K562 (cell line): Measurements from ENCODE around the gene NMT1. TPM values are rescaled to one million over a fixed set of nuclear protein-coding genes. Genes with fewer than 3 reads are reported as not detected.

Experiments
- ATAC-seq: fragments of 200-7000 bp; cut with Tn5 transposase; 3 replicates; pipeline ENCODE4 v1.9.1; 2020; ENCODE audit warnings: moderate library complexity
- BruUV-seq: library from RNA; stranded (reverse); fragments of 400-500 nt; replicated peaks from 2 replicates; lab custom pipeline; 2021; lab: Mats Ljungman, UMichigan
- CTCF ChIA-PET: fragments of 300-600 bp; formaldehyde crosslinking; extraction: SDS; loops from one replicate; lab custom pipeline; 2021; ENCODE audit warnings: low intra/inter-chr PET ratio; lab: Yijun Ruan, JAX
- POLR2A ChIA-PET: fragments of 300-600, 350-650 bp; sonication (Branson Sonifier 250); formaldehyde crosslinking; extraction: SDS; loops from one replicate; lab custom pipeline; 2021; ENCODE audit warnings: antibody characterized with exemption, inconsistent platforms; lab: Yijun Ruan, JAX
- DNase-seq, 4 experiments: peaks; one replicate each; pipeline versions ENCODE4 v3.0.0 to v3.0.0-alpha.2; 2011 to 2018; ENCODE audit warnings: low spot score in 3 of 4, mixed read lengths in 3 of 4; ENCODE audit errors: extremely low read depth in 1 of 4
- FAIRE-seq: peaks from 2 replicates; lab custom pipeline; 2011; peaks lifted over from hg19 to GRCh38; lab: Jason Lieb, UNC
- H2AFZ ChIP-seq: 2 replicates; pipeline ENCODE4 v1.6.0; 2011; ENCODE audit warnings: low read depth, low read length, control low read depth, inconsistent platforms
- H3K27ac ChIP-seq: fragments of 200-600 bp; 3 replicates; pipeline ENCODE4 v1.8.0; 2011; ENCODE audit warnings: low read depth, mild to moderate bottlenecking, control low read depth, inconsistent platforms, low read length, moderate library complexity, mixed read lengths; ENCODE audit errors: extremely low read depth
- H3K27me3 ChIP-seq, 2 experiments: fragments of 300-600 bp in 1 of 2; 2 replicates in 1 of 2; 3 replicates in 1 of 2; pipeline versions ENCODE4 v1.6.0 to v1.8.0; 2011; ENCODE audit warnings: inconsistent platforms in 2 of 2, low read length in 2 of 2, mild to moderate bottlenecking in 1 of 2, mixed read lengths in 1 of 2, moderate library complexity in 1 of 2; ENCODE audit not compliant: control insufficient read depth in 2 of 2, insufficient read depth in 2 of 2
- H3K36me3 ChIP-seq: fragments of 300-600 bp; 3 replicates; pipeline ENCODE4 v1.8.0; 2011; ENCODE audit warnings: mild to moderate bottlenecking, low read length, inconsistent platforms; ENCODE audit not compliant: control insufficient read depth, insufficient read depth
- H3K4me1 ChIP-seq, 2 experiments: fragments of 200-600 bp in 1 of 2; replicated peaks in 1 of 2; 2 replicates in 1 of 2; 3 replicates in 1 of 2; pipeline versions ENCODE4 v1.5.1 to v1.8.0; 2011; ENCODE audit warnings: inconsistent platforms in 2 of 2, low read length in 2 of 2, mild to moderate bottlenecking in 1 of 2, mixed read lengths in 1 of 2, moderate library complexity in 1 of 2; ENCODE audit not compliant: control insufficient read depth in 2 of 2, insufficient read depth in 2 of 2
- H3K4me2 ChIP-seq: 2 replicates; pipeline ENCODE4 v1.6.1; 2011; ENCODE audit warnings: low read length, control low read depth, inconsistent platforms, mixed read lengths; ENCODE audit not compliant: insufficient read depth
- H3K4me3 ChIP-seq: fragments of 200-600 bp; sonication (generic), shearing (Covaris generic); 2 replicates; pipeline ENCODE4 v1.5.1; 2016; ENCODE audit warnings: control low read depth, inconsistent platforms
- H3K79me2 ChIP-seq: fragments of 200-600 bp; 3 replicates; pipeline ENCODE4 v1.8.0; 2011; ENCODE audit warnings: low read length, inconsistent platforms; ENCODE audit not compliant: control insufficient read depth, insufficient read depth
- H3K9ac ChIP-seq, 2 experiments: 2 replicates each; pipeline versions ENCODE4 v1.6.0 to v1.6.1; 2011; ENCODE audit warnings: low read depth in 2 of 2, low read length in 2 of 2, control low read depth in 1 of 2, inconsistent platforms in 1 of 2, mild to moderate bottlenecking in 1 of 2, mixed read lengths in 1 of 2; ENCODE audit not compliant: insufficient read depth in 1 of 2
- H3K9me1 ChIP-seq: one replicate; pipeline ENCODE4 v1.6.0; 2011; ENCODE audit warnings: inconsistent platforms, mild to moderate bottlenecking, low read length, moderate library complexity; ENCODE audit not compliant: control insufficient read depth, insufficient read depth
- H3K9me3 ChIP-seq: replicated peaks from 2 replicates; pipeline ENCODE4 v1.5.1; 2011; ENCODE audit warnings: low read depth, low read length, inconsistent platforms; ENCODE audit not compliant: control insufficient read depth, insufficient read depth
- H4K20me1 ChIP-seq: replicated peaks from 2 replicates; pipeline ENCODE4 v1.6.1; 2011; ENCODE audit warnings: low read length, inconsistent platforms, mixed read lengths; ENCODE audit not compliant: control insufficient read depth, insufficient read depth
- ETV6 ChIP-seq, 3 experiments: fragments of 150-350 bp in 1 of 3; sonication (generic) in 1 of 3; formaldehyde crosslinking in 1 of 3; IDR thresholded peaks; 2 replicates each; pipeline versions ENCODE4 v1.6.1 to v1.8.0; 2014 to 2022; ENCODE audit warnings: borderline replicate concordance in 2 of 3, low read depth in 2 of 3, antibody characterized with exemption in 1 of 3, low read length in 1 of 3, mild to moderate bottlenecking in 1 of 3, missing genetic modification reagents in 1 of 3
- FOXM1 ChIP-seq, 2 experiments: fragments of 450-650 bp in 1 of 2; sonication (generic) in 1 of 2; formaldehyde crosslinking in 1 of 2; IDR thresholded peaks; 2 replicates each; pipeline versions ENCODE4 v1.6.1 to v1.9.0; 2017 to 2022; ENCODE audit warnings: low read depth in 2 of 2, mild to moderate bottlenecking in 2 of 2, missing genetic modification reagents in 1 of 2, moderate library complexity in 1 of 2
- GATA2 ChIP-seq: sonication (generic); formaldehyde crosslinking; IDR thresholded peaks from 2 replicates; pipeline ENCODE4 v1.4.0; 2020; ENCODE audit warnings: mild to moderate bottlenecking, missing genetic modification reagents
- MCM3 ChIP-seq: fragments of 450-650 bp; IDR thresholded peaks from 2 replicates; pipeline ENCODE4 v1.6.1; 2016
- POU5F1 ChIP-seq: fragments of 150-350 bp; IDR thresholded peaks from 2 replicates; pipeline ENCODE4 v1.6.1; 2014; ENCODE audit warnings: borderline replicate concordance, low read length, low read depth, mild to moderate bottlenecking; ENCODE audit not compliant: partially characterized antibody
- SAP30 ChIP-seq: fragments of 200-600 bp; sonication (generic); IDR thresholded peaks from 2 replicates; pipeline ENCODE4 v1.6.1; 2012; ENCODE audit warnings: borderline replicate concordance, low read depth, mild to moderate bottlenecking, moderate library complexity, low read length, control low read depth, inconsistent platforms; ENCODE audit not compliant: insufficient read depth, poor library complexity, severe bottlenecking
- STAT6 ChIP-seq: sonication (generic); formaldehyde crosslinking; IDR thresholded peaks from 2 replicates; pipeline ENCODE4 v1.8.1; 2023; ENCODE audit warnings: mild to moderate bottlenecking, missing genetic modification reagents
- TARDBP ChIP-seq: fragments of 450-650 bp; IDR thresholded peaks from 2 replicates; pipeline ENCODE4 v1.6.1; 2016
- ZNF224 ChIP-seq: sonication (generic); formaldehyde crosslinking; IDR thresholded peaks from 2 replicates; pipeline ENCODE4 v1.8.0; 2022; ENCODE audit warnings: mild to moderate bottlenecking, missing genetic modification reagents
- ZNF311 ChIP-seq: fragments of 250-450 bp; sonication (Bioruptor Pico); IDR thresholded peaks from 2 replicates; pipeline ENCODE4 v1.4.0; 2020; ENCODE audit warnings: mild to moderate bottlenecking, moderate library complexity
- ZNF830 ChIP-seq: fragments of 250-450 bp; sonication (Bioruptor Pico); IDR thresholded peaks from 2 replicates; pipeline ENCODE4 v1.5.0; 2021; ENCODE audit warnings: mild to moderate bottlenecking
- WGBS: fragments of 100-300 bp; shearing (Covaris generic); methylation state at CpG from one replicate; pipeline ENCODE4 v1.1.6; 2016; ENCODE audit warnings: low coverage, mixed read lengths; ENCODE audit not compliant: insufficient coverage; ENCODE audit errors: missing lambda C conversion rate; 5-methylcytosine and 5-hydroxymethylcytosine counted together
- in situ Hi-C: fragments of 300-500 bp; cut with MboI; formaldehyde crosslinking; loops from 4 replicates; pipeline ENCODE4 v1.15.0; 2018; ENCODE audit warnings: inconsistent platforms, mixed read lengths
- intact Hi-C: fragments of 100-400 bp; cut with micrococcal nuclease; formaldehyde crosslinking; loops from 2 replicates; pipeline ENCODE4 v1.14.2; 2022
- polyA plus RNA-seq, 8 experiments: library from polyadenylated mRNA; depleted of rRNA in 4 of 8; stranded (reverse) in 5 of 8; unstranded in 3 of 8; fragments of >200 nt; fragmentation: Nextera tagmentation in 2 of 8; fragmentation: Illumina TruSeq in 1 of 8; extraction: Ambion mirVana in 2 of 8; extraction: Trizol in 1 of 8; gene quantifications; 2 replicates each; pipeline versions ENCODE4 v1.2.1 to v1.2.3, GENCODE V29; 2011 to 2014; ENCODE audit warnings: inconsistent platforms in 1 of 8, missing spikeins in 1 of 8
- total RNA-seq, 7 experiments: library from RNA; depleted of rRNA in 6 of 7; stranded (reverse); fragments of >200 nt in 6 of 7; fragmentation: Illumina TruSeq in 2 of 7; extraction: Trizol in 2 of 7; gene quantifications; 2 replicates each; pipeline versions ENCODE4 v1.2.1 to v1.2.3, GENCODE V29; 2011 to 2021; ENCODE audit warnings: low replicate concordance in 1 of 7
- TF ChIP-seq, protein P1 (sequence below): sonication (generic); formaldehyde crosslinking; IDR thresholded peaks from 2 replicates; pipeline ENCODE4 v1.9.0; 2022; ENCODE audit warnings: mild to moderate bottlenecking, missing genetic modification reagents
- TF ChIP-seq, protein P2 (sequence below): IDR thresholded peaks from 2 replicates; pipeline ENCODE4 v1.6.1; 2011; ENCODE audit not compliant: insufficient read length; ENCODE audit errors: extremely low read depth
- TF ChIP-seq, protein P3 (sequence below): IDR thresholded peaks from 3 replicates; pipeline ENCODE4 v1.6.1; 2011; ENCODE audit warnings: borderline replicate concordance, mild to moderate bottlenecking; ENCODE audit not compliant: insufficient read length, insufficient read depth

The NMT1 gene
- total and polyA plus RNA-seq, 9 of the 15 experiments (the other 6 are each of a cell fraction or from before 2014, with no cell fraction given) = 86.7 to 569 (median 213) TPM

DNA sequence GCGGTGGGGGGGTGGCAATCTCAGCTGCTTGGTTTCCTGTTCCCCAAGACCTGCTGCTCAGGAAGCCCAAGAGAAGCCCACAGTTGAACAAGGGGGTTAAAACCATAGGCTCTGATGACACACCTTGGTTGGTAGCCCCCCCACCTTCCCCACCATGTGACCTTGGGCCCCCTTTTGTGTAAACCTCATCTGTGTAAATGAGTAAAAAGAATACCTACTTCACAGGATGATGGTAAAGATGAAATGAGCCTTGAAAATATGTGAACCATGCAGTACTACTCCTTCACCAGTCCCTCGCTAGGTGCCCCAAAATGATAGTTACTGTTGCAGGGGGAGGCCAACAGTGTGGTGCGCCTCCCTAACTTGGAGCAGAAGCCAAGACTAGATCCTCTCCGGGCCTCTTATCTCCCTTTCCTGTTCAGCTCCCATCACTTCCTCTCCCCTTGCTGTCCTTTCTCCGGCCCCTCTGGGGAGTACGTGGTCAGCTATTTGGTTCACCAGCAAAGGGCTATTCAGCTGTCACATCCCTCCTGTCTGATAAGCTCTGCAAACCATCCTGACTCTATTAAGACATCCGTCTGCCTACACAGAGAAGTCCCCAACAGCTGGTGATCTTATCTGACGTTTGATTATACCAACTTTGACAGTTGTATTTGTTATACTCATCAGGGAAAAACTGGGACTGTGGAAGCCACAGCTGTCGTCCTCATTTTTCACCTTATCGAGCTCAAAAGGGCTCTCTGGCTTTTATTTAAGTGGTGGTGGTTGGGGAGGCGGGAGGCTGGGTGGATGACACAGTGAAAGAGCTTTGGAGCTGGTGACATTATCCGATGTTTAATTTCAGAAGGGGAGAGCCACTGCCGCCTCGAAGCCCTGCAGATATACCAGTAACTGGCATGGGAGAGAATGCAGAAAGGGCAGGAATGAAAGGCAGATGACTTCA is 29.6 kb upstream of the NMT1 start:
- H3K79me2 ChIP-seq = peaks cover 2% of the 10 kb centered on the region; the same call in 1 of the 3 replicates
- POLR2A ChIA-PET = interaction anchor here (0.6 to 1.3 kb wide), 9 partner anchors 9 to 314 kb away, joined by 3 to 10 read pairs (median 3); partner anchors contain the start of genes DCAKD and NMT1
- CTCF ChIA-PET = no interaction called here
- FAIRE-seq = peak; percentile 96
- H3K36me3 ChIP-seq = peaks cover 62% of the 10 kb centered on the region
- in situ Hi-C loops = no loop called here
- H3K4me1 ChIP-seq = peaks cover 22 to 26% of the 10 kb centered on the region in 2 experiments
- no peak overlapping the region for H3K4me3 ChIP-seq
- peaks cover 6% of the 10 kb centered on the region for H3K9me1 ChIP-seq
- no peak overlapping the region for H2AFZ ChIP-seq
- 9% methylated on average over 14 of the region's 14 CpGs for WGBS
- H3K9ac ChIP-seq = peak overlapping the region in 1 of 2 experiments; percentile 69; a peak in 1 of 4 replicates
- no peaks in the 10 kb centered on the region for H3K27me3 ChIP-seq
- H3K27ac ChIP-seq = peak overlapping the region; percentile 72
- intact Hi-C loops = no loop called here
- peak; percentile 93 for ATAC-seq
- H3K9me3 ChIP-seq = no peaks in the 10 kb centered on the region
- H3K4me2 ChIP-seq = peak overlapping the region; percentile 53
- peak; percentile 61 to 86 (median 72) for DNase-seq
- BruUV-seq = no TSS peak
- H4K20me1 ChIP-seq = no peaks in the 10 kb centered on the region
- TF ChIP-seq TARDBP = no peak
- peak; percentile 75 to 84; a peak in 2 of 4 replicates for TF ChIP-seq ETV6 (IDR thresholded peaks at IDR 0.05; ENCODE audit: borderline replicate concordance in 1 of 2, low read depth in 2 of 2, low read length in 1 of 2)
- TF ChIP-seq ETV6 (CRISPR knock-in tag; IDR thresholded peaks at IDR 0.05; ENCODE audit: borderline replicate concordance) = no peak
- peak; percentile 42; the same call in 1 of the 2 replicates for TF ChIP-seq FOXM1 (IDR thresholded peaks at IDR 0.05; ENCODE audit: low read depth)
- TF ChIP-seq FOXM1 (CRISPR knock-in tag; IDR thresholded peaks at IDR 0.05; ENCODE audit: low read depth) = no peak
- TF ChIP-seq MCM3 = no peak
- no peak for TF ChIP-seq POU5F1
- no peak for TF ChIP-seq ZNF224 (CRISPR knock-in tag)
- TF ChIP-seq ZNF311 (CRISPR knock-in tag) = no peak
- TF ChIP-seq, protein P1, sequence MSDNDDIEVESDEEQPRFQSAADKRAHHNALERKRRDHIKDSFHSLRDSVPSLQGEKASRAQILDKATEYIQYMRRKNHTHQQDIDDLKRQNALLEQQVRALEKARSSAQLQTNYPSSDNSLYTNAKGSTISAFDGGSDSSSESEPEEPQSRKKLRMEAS (CRISPR knock-in tag) = no peak
- TF ChIP-seq ZNF830 (CRISPR knock-in tag) = no peak
- TF ChIP-seq STAT6 (CRISPR knock-in tag) = no peak
- peak; percentile 93 for TF ChIP-seq GATA2 (CRISPR knock-in tag)
- TF ChIP-seq, protein P2, sequence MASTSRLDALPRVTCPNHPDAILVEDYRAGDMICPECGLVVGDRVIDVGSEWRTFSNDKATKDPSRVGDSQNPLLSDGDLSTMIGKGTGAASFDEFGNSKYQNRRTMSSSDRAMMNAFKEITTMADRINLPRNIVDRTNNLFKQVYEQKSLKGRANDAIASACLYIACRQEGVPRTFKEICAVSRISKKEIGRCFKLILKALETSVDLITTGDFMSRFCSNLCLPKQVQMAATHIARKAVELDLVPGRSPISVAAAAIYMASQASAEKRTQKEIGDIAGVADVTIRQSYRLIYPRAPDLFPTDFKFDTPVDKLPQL = no peak
- TF ChIP-seq SAP30 = peak; percentile 71
- TF ChIP-seq, protein P3, sequence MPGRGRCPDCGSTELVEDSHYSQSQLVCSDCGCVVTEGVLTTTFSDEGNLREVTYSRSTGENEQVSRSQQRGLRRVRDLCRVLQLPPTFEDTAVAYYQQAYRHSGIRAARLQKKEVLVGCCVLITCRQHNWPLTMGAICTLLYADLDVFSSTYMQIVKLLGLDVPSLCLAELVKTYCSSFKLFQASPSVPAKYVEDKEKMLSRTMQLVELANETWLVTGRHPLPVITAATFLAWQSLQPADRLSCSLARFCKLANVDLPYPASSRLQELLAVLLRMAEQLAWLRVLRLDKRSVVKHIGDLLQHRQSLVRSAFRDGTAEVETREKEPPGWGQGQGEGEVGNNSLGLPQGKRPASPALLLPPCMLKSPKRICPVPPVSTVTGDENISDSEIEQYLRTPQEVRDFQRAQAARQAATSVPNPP = no peak
